ENCODE measurements around the gene PDSS2.

DNA sequence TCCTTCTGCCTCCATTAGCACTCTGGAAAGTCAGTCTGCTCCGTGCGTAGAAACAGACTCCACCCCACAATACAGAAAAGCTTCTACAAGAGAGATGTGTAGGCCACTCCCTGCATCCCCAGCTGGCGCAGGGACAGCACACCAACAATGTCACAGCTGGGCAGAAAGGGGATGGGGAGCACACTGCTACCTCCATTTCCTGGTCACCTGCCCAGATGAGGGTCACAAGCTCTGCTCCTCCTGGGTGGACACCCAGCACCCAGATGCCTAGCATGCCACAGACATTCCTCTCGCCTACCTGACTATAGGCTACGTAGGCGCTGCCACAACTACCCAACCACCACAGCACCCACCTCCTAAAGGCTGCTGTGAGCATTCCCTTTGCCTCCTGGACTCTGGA lies 356.3 kb downstream of the PDSS2 start:
- TF ChIP-seq CTCF (IDR thresholded peaks at IDR 0.05) (no peak), EP300 (IDR thresholded peaks at IDR 0.05) (no peak), POLR2AphosphoS5 (IDR thresholded peaks at IDR 0.05) (no peak), POLR2A (IDR thresholded peaks at IDR 0.05) (no peak)

Measured in suprapubic skin (tissue), 4 donors.